Measurements from ENCODE around the gene RABEPK. TPM values are rescaled to one million over a fixed set of nuclear protein-coding genes. Genes with fewer than 3 reads are reported as not detected.

RABEPK gene
- total and polyA plus RNA-seq, 8 donors = 13.9 to 28.4 (median 24.0) TPM

DNA sequence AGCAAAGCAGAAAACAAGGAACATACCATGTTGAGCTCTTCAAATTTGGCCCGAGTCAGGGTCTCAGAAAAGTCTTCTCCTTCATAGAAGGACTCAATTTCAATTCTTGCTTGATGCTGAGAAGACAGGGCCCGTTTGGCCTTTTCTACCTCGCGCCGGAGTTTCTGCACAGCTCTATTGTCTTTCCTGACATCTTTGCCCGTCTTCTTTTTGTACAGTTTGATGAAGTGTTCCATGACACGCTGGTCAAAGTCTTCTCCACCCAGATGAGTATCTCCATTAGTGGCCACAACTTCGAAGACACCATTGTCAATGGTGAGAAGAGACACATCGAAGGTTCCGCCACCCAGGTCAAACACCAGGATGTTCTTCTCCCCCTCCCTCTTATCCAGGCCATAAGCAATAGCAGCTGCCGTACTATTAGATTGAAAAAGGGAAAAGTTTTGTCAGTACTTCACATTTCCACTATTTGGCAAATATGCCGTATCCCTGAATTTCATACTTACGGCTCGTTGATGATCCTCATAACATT lies 38.6 kb downstream of the RABEPK start:
- DNase-seq (no peak), ATAC-seq (no peak)
- peaks cover 45 to 77% of the 10 kb centered on the region in 2 donors for H3K4me1 ChIP-seq
- H3K9me3 ChIP-seq = no peaks in the 10 kb centered on the region
- peaks cover 6 to 59% of the 10 kb centered on the region in 2 donors for H3K36me3 ChIP-seq
- peak overlapping the region; percentile 80 to 99 for H3K4me3 ChIP-seq
- H3K27ac ChIP-seq = no peak overlapping the region
- TF ChIP-seq, protein P1, sequence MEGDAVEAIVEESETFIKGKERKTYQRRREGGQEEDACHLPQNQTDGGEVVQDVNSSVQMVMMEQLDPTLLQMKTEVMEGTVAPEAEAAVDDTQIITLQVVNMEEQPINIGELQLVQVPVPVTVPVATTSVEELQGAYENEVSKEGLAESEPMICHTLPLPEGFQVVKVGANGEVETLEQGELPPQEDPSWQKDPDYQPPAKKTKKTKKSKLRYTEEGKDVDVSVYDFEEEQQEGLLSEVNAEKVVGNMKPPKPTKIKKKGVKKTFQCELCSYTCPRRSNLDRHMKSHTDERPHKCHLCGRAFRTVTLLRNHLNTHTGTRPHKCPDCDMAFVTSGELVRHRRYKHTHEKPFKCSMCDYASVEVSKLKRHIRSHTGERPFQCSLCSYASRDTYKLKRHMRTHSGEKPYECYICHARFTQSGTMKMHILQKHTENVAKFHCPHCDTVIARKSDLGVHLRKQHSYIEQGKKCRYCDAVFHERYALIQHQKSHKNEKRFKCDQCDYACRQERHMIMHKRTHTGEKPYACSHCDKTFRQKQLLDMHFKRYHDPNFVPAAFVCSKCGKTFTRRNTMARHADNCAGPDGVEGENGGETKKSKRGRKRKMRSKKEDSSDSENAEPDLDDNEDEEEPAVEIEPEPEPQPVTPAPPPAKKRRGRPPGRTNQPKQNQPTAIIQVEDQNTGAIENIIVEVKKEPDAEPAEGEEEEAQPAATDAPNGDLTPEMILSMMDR (IDR thresholded peaks at IDR 0.05) = no peak
- intact Hi-C loops (cut with DNase I) = no loop called here
- no peaks in the 10 kb centered on the region for H3K27me3 ChIP-seq

DNA sequence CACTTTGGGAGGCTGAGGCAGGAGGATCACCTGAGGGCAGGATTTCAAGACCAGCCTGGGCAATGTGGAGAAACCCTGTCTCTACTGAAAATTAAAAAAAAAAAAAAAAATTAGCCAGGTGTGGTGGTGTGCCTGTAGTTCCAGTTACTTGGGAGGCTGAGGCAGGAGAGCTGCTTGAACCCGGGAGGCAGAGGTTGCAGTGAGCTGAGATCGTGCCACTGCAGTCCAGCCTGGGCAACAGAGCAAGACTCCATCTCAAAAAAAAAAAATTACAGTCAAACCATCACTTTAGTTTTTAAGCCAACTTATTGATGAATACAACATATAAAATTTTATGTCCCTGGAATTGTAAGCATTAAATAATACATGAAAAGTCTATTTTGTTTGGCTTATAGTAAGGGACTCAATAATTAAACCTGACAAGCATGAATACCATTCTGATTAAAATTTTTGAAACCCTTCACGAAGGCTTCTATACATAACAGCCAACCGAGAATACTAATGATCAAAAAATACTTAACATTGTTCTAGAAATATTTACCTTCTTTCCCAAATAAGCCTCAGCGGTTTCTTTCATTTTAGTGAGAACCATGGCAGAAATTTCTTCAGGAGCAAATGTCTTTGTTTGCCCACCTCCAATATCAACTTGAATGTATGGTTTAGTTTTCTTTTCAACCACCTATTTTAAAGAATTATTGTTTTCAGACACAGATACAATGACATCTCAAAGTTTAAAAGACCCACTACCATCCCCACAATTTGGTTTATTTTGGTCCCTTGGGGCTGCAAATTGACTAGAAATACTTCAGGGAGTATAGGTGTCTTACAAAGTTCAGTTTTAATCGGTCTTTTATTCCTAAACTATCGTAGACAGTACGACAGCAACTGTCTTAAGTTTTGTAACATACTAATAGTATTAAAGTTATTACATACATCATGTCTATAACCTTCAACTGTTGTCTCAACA lies 39.6 kb downstream of the RABEPK start:
- ATAC-seq (no peak), DNase-seq (no peak)
- Histone ChIP-seq H3K9me3 (no peaks in the 10 kb centered on the region), H3K27me3 (no peaks in the 10 kb centered on the region), H3K27ac (peak overlapping the region; percentile 90 to 95), H3K4me3 (peak overlapping the region; percentile 80 to 99), H3K36me3 (peaks cover 6 to 52% of the 10 kb centered on the region in 2 donors), H3K4me1 (peaks cover 45 to 70% of the 10 kb centered on the region in 2 donors)
- intact Hi-C loops (cut with DNase I) = no loop called here
- TF ChIP-seq, protein P1 (IDR thresholded peaks at IDR 0.05) = no peak

DNA sequence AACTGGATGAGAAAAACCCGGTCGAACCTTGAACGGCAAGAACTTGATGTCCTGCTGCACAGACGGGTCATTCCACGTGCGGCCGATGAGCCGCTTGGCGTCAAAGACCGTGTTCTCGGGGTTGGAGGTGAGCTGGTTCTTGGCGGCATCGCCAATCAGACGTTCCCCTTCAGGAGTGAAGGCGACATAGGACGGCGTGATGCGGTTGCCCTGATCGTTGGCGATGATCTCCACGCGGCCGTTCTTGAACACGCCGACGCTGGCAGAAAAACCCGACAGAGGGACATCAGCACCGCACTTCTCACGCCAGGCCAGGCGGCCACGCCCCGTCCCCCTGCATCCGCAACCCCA lies 40.3 kb downstream of the RABEPK start:
- Histone ChIP-seq H3K4me1 (peaks cover 43 to 64% of the 10 kb centered on the region in 2 donors), H3K27ac (peak overlapping the region; percentile 90 to 95), H3K36me3 (peaks cover 6 to 45% of the 10 kb centered on the region in 2 donors), H3K27me3 (no peaks in the 10 kb centered on the region), H3K4me3 (peak overlapping the region; percentile 80 to 99), H3K9me3 (no peaks in the 10 kb centered on the region)
- ATAC-seq = peak; percentile 13
- TF ChIP-seq, protein P1 (IDR thresholded peaks at IDR 0.05) = no peak
- DNase-seq = peak in 1 of 4 donors; percentile 28
- intact Hi-C loops (cut with DNase I) = no loop called here

DNA sequence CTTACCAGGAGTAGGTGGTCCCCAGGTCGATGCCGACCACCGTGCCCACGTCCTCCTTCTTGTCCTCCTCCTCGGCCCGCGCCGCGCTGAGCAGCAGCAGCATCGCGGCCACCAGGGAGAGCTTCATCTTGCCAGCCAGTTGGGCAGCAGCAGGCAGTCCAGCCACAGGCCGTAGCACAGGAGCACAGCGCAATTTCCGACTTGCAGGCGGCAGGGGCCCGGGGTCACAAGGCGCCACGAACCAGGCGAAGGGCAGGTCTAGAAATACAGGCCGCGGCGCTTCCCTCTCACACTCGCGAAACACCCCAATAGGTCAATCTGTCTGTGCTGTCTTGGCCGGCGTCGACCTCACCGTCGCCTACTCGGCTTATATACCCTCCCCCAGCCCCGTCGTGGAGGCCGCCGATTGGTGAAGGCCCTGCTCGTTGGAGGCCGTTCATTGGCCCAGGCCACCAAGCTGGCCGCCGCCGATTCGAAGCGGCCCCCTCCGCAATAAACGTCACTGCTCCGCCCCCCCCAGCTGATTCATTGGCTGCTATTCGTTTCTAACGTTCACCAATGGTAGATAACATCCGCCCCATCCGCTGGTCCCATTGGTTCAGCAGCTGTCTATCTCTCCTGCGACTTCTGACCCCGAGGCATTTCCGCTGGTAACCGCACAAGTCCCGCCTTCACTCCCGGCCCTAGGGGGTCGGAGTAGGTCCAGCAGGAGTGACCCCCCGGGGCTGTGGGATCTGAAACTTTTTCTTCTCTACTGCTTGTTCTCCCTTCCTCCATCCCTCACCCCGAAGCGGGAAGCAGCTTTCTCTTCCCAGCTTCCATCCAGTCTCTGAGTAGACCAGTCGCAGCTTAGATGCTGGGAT lies 40.9 kb downstream of the RABEPK start, which contains the start of gene HSPA5:
HSPA5 (minus strand) TSS at position 344 of the 863 bp plus-strand sequence; CDS start at position 127, 217 bp downstream.
- intact Hi-C loops (cut with DNase I) = no loop called here
- TF ChIP-seq, protein P1 (IDR thresholded peaks at IDR 0.05) = no peak
- ATAC-seq (peak; percentile 96), DNase-seq (peak; percentile 98 to 99 (median 99))
- H3K4me1 ChIP-seq = peaks cover 37 to 58% of the 10 kb centered on the region in 2 donors
- no peaks in the 10 kb centered on the region for H3K9me3 ChIP-seq
- H3K27ac ChIP-seq = peak within 1 kb of the TSS; percentile 90 to 95
- H3K36me3 ChIP-seq = peaks cover 6 to 39% of the 10 kb centered on the region in 2 donors
- no peaks in the 10 kb centered on the region for H3K27me3 ChIP-seq
- peak within 1 kb of the TSS; percentile 80 to 99 for H3K4me3 ChIP-seq

Data from left lung (tissue), 10 donors.